KOPT-K1 (cell line): ENCODE measurements around the gene BORCS6.

Experiments used
- H3K27ac ChIP-seq: fragments of 200-600 bp; sonication (generic); 2 replicates; pipeline ENCODE4 v1.5.1; 2016; ENCODE audit warnings: antibody characterized with exemption, mild to moderate bottlenecking, low read depth, low read length; ENCODE audit not compliant: poor library complexity, severe bottlenecking
- H3K36me3 ChIP-seq: fragments of 200-600 bp; sonication (generic); 2 replicates; pipeline ENCODE4 v1.5.1; 2017; ENCODE audit warnings: antibody characterized with exemption, mild to moderate bottlenecking, low read length, moderate library complexity; ENCODE audit not compliant: insufficient read depth
- H3K9me3 ChIP-seq: fragments of 200-600 bp; sonication (generic); 2 replicates; pipeline ENCODE4 v1.5.1; 2017; ENCODE audit warnings: antibody characterized with exemption, low read length, mild to moderate bottlenecking; ENCODE audit not compliant: insufficient read depth, poor library complexity, severe bottlenecking

BORCS6 gene

DNA sequence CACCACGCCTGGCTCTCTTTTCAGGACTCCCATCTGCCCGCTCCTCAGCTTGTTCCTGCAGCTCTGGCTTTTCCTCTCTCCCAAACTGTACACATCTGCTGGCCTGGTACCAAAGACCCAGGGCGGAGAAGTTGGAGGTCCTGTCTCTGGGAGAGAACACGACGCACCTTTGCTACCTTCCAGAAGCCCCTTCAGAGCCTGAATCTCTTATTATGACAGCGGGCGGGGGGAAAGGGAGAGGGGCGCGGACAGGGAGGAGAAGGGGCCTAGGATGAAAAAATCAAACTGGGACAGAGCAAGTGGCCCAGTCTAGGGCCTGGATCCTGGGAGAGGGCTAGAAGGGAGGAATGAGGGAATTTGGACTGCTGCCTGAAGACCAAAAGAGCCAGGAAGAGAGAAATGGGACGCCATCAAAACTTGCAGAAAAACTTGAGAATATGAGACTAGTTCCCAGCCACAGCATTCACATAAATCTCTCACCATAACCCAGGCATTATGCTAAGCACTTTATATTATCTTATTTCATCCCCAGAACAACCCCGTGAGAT, 35.3 kb downstream of the BORCS6 start:
- Histone ChIP-seq H3K9me3 (no peaks in the 10 kb centered on the region), H3K36me3 (peaks cover 16% of the 10 kb centered on the region), H3K27ac (peak overlapping the region; percentile 28)

GRCh38 chr17:8153957-8154607, 35.9 kb downstream of the BORCS6 start:
- Histone ChIP-seq H3K27ac (peak overlapping the region; percentile 28), H3K9me3 (no peaks in the 10 kb centered on the region), H3K36me3 (peaks cover 16% of the 10 kb centered on the region)

DNA sequence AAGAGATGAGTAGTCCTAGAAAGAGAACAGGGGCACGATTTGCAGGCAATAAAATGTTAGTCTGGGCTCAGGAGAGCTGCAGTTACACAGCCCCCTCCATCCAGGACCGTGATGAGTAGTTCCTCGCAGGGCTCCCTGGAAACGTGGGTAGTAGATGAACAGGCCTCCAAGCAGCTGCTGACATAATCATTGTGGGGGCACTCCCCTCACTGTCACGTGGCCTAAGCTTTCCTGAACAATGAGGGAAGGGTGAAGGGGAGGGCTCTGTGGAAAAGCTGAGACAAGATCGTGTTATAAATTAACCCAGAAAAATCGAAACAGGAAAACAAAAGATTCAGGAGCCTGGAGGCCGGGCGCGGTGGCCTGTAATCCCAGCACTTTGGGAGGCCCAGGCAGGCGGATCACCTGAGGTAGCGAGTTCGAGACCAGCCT, 36.4 kb downstream of the BORCS6 start:
- Histone ChIP-seq H3K27ac (no peak overlapping the region), H3K36me3 (peaks cover 21% of the 10 kb centered on the region), H3K9me3 (no peaks in the 10 kb centered on the region)

DNA sequence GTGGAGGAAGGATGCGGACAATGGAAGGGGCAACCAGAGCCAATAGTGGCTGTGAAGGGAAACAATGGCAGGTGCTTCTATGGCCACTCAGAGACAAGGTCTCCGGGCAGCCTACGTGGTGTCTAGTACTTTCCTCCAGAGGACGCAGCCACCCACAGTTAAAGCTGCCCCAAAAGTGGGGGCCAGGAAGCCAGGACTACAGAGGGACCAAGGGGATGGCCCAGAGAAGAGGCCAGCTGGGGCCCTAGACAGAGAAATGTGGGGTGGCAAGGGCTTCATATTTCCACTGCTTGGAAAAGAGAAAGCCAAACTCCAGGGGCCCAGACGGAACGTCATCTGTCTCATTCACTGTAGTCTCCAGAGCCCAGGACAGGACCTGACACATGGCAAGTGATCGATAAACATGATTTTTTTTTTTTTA, 36.9 kb downstream of the BORCS6 start:
- no peaks in the 10 kb centered on the region for H3K9me3 ChIP-seq
- H3K27ac ChIP-seq: peak overlapping the region; percentile 71
- peaks cover 22% of the 10 kb centered on the region for H3K36me3 ChIP-seq

GRCh38 chr17:8152112-8152775, 37.7 kb downstream of the BORCS6 start, which contains the start of gene PER1:
TSS of gene PER1 (minus strand) at chr17:8152404. CDS start at chr17:8150706, 1,698 bp downstream.
- peak within 1 kb of the TSS; percentile 71 for H3K27ac ChIP-seq
- no peaks in the 10 kb centered on the region for H3K9me3 ChIP-seq
- peaks cover 28% of the 10 kb centered on the region for H3K36me3 ChIP-seq

- Histone ChIP-seq H3K27ac (peak overlapping the region; percentile 71), H3K9me3 (no peaks in the 10 kb centered on the region), H3K36me3 (peaks cover 33% of the 10 kb centered on the region)
Measured at GRCh38 chr17:8151641-8152111, 38.3 kb downstream of the BORCS6 start.

- H3K27ac ChIP-seq: peak overlapping the region; percentile 71
- peaks cover 38% of the 10 kb centered on the region for H3K36me3 ChIP-seq
- H3K9me3 ChIP-seq: no peaks in the 10 kb centered on the region
Measured at GRCh38 chr17:8151120-8151640, 38.8 kb downstream of the BORCS6 start.

DNA sequence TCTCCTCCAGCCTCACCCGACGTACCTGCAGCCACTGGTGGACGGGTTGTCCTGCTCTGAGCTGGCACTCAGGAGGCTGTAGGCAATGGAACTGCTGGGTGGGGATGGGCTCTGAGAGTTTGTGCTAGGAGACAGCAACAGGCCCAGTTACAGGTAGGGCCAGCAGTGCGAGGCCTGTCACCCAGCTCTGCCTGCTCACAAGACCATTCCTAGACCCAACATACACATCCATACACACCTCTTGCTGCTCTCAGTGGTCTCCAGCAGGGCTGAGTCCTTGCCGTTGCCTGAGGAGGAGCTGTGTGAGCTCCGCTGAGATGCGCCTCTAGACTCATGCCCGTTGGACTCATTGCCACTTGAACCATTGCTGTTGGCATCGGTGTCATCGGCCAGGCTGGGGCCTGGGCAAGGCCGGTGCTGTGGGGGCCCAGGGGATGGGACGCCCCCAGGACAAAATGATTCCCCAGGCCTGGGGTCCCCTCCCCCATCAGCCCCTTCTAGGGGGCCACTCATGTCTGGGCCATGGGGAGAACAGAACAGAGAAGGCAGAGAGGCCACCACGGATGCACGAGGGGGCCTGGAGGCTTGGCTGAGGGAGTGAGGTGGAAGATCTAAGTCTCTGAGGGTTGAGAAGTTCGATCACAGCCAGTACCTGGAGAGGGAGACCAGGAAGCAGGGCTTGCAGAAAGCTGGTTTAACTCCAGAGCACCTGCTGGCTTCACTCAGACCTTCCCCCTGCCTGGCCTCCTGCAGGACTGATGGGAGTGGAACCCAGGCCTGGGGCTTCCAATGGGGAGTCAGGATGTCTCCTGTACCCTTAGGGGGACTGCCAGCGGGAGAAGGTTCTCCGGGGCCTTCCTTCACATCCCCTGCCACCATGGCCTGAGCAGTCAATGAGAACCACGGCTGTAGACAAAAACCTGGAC, 39.5 kb downstream of the BORCS6 start:
- Histone ChIP-seq H3K9me3 (no peaks in the 10 kb centered on the region), H3K36me3 (peaks cover 46% of the 10 kb centered on the region), H3K27ac (peak overlapping the region; percentile 71)

- Histone ChIP-seq H3K36me3 (peaks cover 54% of the 10 kb centered on the region), H3K9me3 (no peaks in the 10 kb centered on the region), H3K27ac (no peak overlapping the region)
Measured at GRCh38 chr17:8149419-8150193, 40.4 kb downstream of the BORCS6 start.

DNA sequence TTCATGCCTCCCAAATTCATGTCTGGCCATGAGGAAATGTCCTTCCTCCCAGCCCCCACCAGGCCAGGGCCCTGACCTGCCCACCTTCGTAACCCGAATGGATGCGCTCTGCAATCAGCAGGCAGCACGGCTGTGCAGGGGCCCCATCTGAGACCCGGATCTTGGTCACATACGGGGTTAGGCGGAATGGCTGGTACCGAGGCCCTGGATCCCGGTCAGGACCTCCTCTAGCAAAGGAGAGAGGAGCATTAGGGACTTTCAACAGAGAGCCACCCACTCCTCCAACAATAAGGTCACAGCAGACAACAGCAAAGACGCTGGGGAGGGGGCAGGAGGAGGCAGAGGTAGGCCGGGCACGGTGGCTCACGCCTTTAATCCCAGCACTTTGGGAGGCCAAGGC, 41.4 kb downstream of the BORCS6 start:
- Histone ChIP-seq H3K27ac (no peak overlapping the region), H3K36me3 (peaks cover 65% of the 10 kb centered on the region), H3K9me3 (no peaks in the 10 kb centered on the region)

DNA sequence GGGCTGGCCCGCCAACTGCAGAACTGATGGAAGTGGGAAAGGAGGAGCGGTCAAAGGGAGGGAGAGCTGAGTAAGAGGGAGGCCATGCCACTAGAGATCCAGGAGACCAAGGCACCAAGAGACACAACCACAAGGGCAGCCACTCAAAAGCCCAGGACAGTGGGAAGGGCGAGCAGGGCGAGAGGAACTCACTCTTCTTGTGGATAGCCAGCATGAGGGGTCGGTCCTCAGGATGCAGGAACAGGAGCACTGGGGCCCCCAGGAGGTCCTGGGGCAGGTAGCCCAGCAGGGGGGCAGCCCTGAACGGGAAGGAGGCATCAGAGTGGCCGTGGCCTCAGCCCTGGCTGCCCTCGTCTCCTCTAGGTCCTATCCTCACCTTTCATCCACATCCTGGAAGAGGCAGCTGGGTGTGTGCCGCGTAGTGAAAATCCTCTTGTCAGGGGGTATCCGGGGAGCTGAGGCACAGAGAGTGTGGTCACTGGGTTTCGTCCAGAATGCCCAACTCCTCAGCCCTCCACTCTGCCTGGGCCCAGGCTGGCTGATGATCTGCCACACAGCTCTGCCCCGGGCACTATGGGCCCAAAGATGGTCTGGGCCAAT, 42.1 kb downstream of the BORCS6 start:
- peaks cover 71% of the 10 kb centered on the region for H3K36me3 ChIP-seq
- no peaks in the 10 kb centered on the region for H3K9me3 ChIP-seq
- H3K27ac ChIP-seq: no peak overlapping the region

DNA sequence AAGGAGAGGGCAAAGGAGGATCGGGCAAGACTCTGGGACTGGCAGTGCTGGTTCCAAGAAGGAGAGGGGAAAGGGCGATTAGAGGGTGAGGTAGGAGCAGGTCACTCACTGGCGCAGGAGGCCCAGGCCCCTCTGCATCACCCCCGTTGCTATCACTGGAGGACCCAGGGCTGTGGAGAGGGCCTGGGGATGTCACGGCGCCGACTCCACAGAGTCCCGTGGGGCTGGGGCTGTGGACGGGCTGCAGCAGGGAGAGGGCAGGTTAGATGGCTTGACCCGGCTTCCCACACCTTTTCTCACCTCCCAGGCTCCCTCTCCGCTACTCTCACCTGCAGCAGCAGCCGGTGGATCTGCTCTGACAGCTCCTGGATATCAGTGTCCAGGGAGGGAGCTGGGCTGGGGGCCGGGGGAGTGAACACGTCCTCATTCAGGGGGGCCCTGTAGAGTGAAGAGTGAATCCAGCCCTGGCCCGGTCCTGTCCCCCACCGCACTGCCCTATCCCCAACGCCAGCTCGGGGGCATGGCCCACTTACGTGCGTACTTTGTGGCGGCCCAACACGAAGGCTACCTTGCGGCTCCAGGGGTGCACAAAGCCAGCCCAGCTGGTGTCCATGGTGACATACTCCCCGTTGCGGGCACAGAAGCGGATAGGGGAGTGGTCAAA, 42.7 kb downstream of the BORCS6 start:
- no peaks in the 10 kb centered on the region for H3K9me3 ChIP-seq
- H3K36me3 ChIP-seq: peaks cover 77% of the 10 kb centered on the region
- H3K27ac ChIP-seq: no peak overlapping the region

- Histone ChIP-seq H3K27ac (no peak overlapping the region), H3K9me3 (no peaks in the 10 kb centered on the region), H3K36me3 (peaks cover 84% of the 10 kb centered on the region)
Measured at GRCh38 chr17:8146381-8147140, 43.4 kb downstream of the BORCS6 start.
